Thoracic aorta (tissue), 2 donors: ENCODE measurements around the gene KLF9. TPM values are rescaled to one million over a fixed set of nuclear protein-coding genes. Genes with fewer than 3 reads are reported as not detected.
A peak's percentile ranks its signal among the peaks of the same experiment; 100 is the strongest.
"Not testable (repeated sequence)": the region's sequence is repeated elsewhere in the genome, so short reads cannot be mapped to it uniquely, and the experiment has no call there.

Experiments
- ATAC-seq: fragments of 150-250 bp; one replicate; pipeline ENCODE4 v1.8.0; 2017; ENCODE audit warnings: low read depth; ENCODE audit not compliant: insufficient number of reproducible peaks, low FRiP score
- DNase-seq: peaks from one replicate; pipeline ENCODE4 v3.0.0-alpha.2; 2020; ENCODE audit warnings: low spot score
- H3K27ac ChIP-seq, 2 donors: fragments of 200-600 bp; sonication (generic); 1 replicate in 1 of 2; 2 replicates in 1 of 2; pipeline ENCODE4 v1.5.1; 2016; ENCODE audit warnings: mild to moderate bottlenecking in 2 of 2, moderate library complexity in 2 of 2
- H3K27me3 ChIP-seq: fragments of 200-600 bp; sonication (generic); replicated peaks from 2 replicates; pipeline ENCODE4 v1.6.0; 2016; ENCODE audit warnings: mild to moderate bottlenecking; ENCODE audit not compliant: insufficient read depth
- H3K36me3 ChIP-seq: fragments of 200-600 bp; sonication (generic); one replicate; pipeline ENCODE4 v1.5.1; 2016
- H3K4me1 ChIP-seq, 2 donors: fragments of 200-600 bp; sonication (generic); 1 replicate in 1 of 2; 2 replicates in 1 of 2; pipeline versions ENCODE4 v1.5.1 to v1.6.0; 2016; ENCODE audit warnings: low read depth in 2 of 2, mild to moderate bottlenecking in 1 of 2; ENCODE audit not compliant: control insufficient read depth in 1 of 2
- H3K4me3 ChIP-seq: fragments of 200-600 bp; sonication (generic); 2 replicates; pipeline ENCODE4 v1.5.1; 2016; ENCODE audit warnings: mild to moderate bottlenecking
- H3K9me3 ChIP-seq: fragments of 200-600 bp; sonication (generic); 2 replicates; pipeline ENCODE4 v1.5.1; 2016
- CTCF ChIP-seq: fragments of 200-600 bp; sonication (generic); IDR thresholded peaks from one replicate; pipeline ENCODE4 v1.5.1; 2019; ENCODE audit warnings: antibody characterized with exemption
- total RNA-seq, 2 donors: library from RNA; depleted of rRNA; stranded (reverse); fragments of >200 nt; gene quantifications; one replicate each; pipeline versions ENCODE4 v1.1.0 to v1.2.3, GENCODE V29; 2016

KLF9 gene
- total RNA-seq, 2 donors from 2014 or later: 165 to 187 TPM

GRCh38 chr9:70403618-70404025 lies 10.8 kb downstream of the KLF9 start:
- H3K9me3 ChIP-seq: no peaks in the 10 kb centered on the region
- TF ChIP-seq CTCF: no peak
- DNase-seq (no peak), ATAC-seq (peak; percentile 26)
- peaks cover 90 to 98% of the 10 kb centered on the region in 2 donors for H3K4me1 ChIP-seq
- peak overlapping the region; percentile 31 to 51 for H3K27ac ChIP-seq
- no peaks in the 10 kb centered on the region for H3K27me3 ChIP-seq
- peak overlapping the region; percentile 48 for H3K4me3 ChIP-seq
- H3K36me3 ChIP-seq: no peaks in the 10 kb centered on the region

- no peaks in the 10 kb centered on the region for H3K9me3 ChIP-seq
- TF ChIP-seq CTCF: no peak
- H3K27ac ChIP-seq: peak overlapping the region; percentile 31 to 51
- ATAC-seq: no peak
- peak overlapping the region; percentile 48 for H3K4me3 ChIP-seq
- peaks cover 90 to 98% of the 10 kb centered on the region in 2 donors for H3K4me1 ChIP-seq
- no peak for DNase-seq
- H3K36me3 ChIP-seq: no peaks in the 10 kb centered on the region
- no peaks in the 10 kb centered on the region for H3K27me3 ChIP-seq
These were observed 11.3 kb downstream of the KLF9 start for GRCh38 chr9:70403166-70403565.

- Histone ChIP-seq H3K27ac (peak overlapping the region in 1 of 2 donors; percentile 51), H3K36me3 (no peaks in the 10 kb centered on the region), H3K4me3 (peak overlapping the region; percentile 48), H3K27me3 (no peaks in the 10 kb centered on the region), H3K4me1 (peaks cover 85 to 98% of the 10 kb centered on the region in 2 donors), H3K9me3 (no peaks in the 10 kb centered on the region)
- no peak for DNase-seq
- TF ChIP-seq CTCF: no peak
- ATAC-seq: no peak
These were observed 12.2 kb downstream of the KLF9 start for GRCh38 chr9:70402213-70402612.

GRCh38 chr9:70401241-70401640 lies 13.2 kb downstream of the KLF9 start:
- not testable (repeated sequence) for H3K27ac ChIP-seq

GRCh38 chr9:70400107-70400892 lies 14.2 kb downstream of the KLF9 start:
- no peak overlapping the region for H3K27ac ChIP-seq

More at GRCh38 chr9:70401241-70401640, 13.2 kb downstream of the KLF9 start:
- DNase-seq, H3K36me3 ChIP-seq, ATAC-seq, H3K9me3 ChIP-seq, H3K4me3 ChIP-seq, H3K27me3 ChIP-seq: not testable (repeated sequence)
- H3K4me1 ChIP-seq: peaks cover 82 to 93% of the 10 kb centered on the region in 2 donors

More at GRCh38 chr9:70400107-70400892, 14.2 kb downstream of the KLF9 start:
- no peak for TF ChIP-seq CTCF
- Histone ChIP-seq H3K9me3 (no peaks in the 10 kb centered on the region), H3K4me3 (peak overlapping the region; percentile 26), H3K4me1 (peaks cover 75 to 84% of the 10 kb centered on the region in 2 donors), H3K36me3 (no peaks in the 10 kb centered on the region), H3K27me3 (no peaks in the 10 kb centered on the region)
- DNase-seq (no peak), ATAC-seq (no peak)
